GM12864 (cell line): ENCODE data around the gene TBC1D22A.
"Not testable (repeated sequence)": the region's sequence is repeated elsewhere in the genome, so short reads cannot be mapped to it uniquely, and the experiment has no call there.

Experiments
- DNase-seq: peaks from one replicate; pipeline ENCODE4 v3.0.0-alpha.2; 2011; ENCODE audit warnings: low read depth
- H3K4me3 ChIP-seq: 2 replicates; pipeline ENCODE4 v1.5.1; 2011; ENCODE audit warnings: mild to moderate bottlenecking, low read depth, low read length, control low read depth
- CTCF ChIP-seq: IDR thresholded peaks from 2 replicates; pipeline ENCODE4 v1.5.1; 2011; ENCODE audit warnings: low read depth, mild to moderate bottlenecking, moderate library complexity, low read length, control low read depth, inconsistent platforms; ENCODE audit errors: missing control alignments

Gene TBC1D22A

GRCh38 chr22:47049736-47050400 is 287.4 kb downstream of the TBC1D22A start:
- TF ChIP-seq CTCF, result peak; percentile 16
- not testable (repeated sequence) for H3K4me3 ChIP-seq, DNase-seq

DNA sequence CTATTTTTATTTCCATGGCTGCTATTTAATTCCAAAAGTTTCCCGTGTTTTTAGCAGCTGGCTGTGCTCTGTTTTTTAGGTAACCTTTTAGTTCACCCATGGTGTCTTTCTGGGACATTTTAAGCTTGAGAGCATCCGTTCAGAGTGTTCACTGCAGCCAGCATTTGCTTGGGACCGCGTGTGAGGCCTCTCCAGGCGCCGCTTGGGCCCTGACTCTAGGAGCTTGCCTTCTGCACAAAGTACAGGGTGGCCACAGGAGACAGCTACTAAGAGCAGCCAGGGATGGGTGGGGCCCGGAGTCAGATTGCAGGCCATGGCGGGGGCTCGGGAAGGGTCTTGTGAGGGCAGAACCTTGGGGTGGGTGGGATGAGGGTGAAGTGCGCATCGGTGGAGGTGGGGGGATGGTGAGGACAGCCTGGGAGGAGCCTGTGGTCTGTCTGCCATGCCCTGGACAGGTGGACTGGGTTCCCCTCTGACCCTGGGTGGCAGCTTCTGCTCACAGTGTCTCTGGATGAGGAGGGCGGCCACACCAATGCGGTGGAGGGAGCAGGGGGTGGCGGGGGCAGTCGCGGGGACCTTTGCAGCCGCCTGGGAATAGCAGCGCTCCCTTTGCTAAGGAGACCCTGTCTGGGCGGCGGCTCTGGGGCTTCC is 288.1 kb downstream of the TBC1D22A start:
- no peak for DNase-seq
- TF ChIP-seq CTCF, result no peak
- no peak overlapping the region for H3K4me3 ChIP-seq

- DNase-seq, result no peak
- H3K4me3 ChIP-seq, result no peak overlapping the region
- no peak for TF ChIP-seq CTCF
Observed at GRCh38 chr22:47051441-47052071, 289.1 kb downstream of the TBC1D22A start.

DNA sequence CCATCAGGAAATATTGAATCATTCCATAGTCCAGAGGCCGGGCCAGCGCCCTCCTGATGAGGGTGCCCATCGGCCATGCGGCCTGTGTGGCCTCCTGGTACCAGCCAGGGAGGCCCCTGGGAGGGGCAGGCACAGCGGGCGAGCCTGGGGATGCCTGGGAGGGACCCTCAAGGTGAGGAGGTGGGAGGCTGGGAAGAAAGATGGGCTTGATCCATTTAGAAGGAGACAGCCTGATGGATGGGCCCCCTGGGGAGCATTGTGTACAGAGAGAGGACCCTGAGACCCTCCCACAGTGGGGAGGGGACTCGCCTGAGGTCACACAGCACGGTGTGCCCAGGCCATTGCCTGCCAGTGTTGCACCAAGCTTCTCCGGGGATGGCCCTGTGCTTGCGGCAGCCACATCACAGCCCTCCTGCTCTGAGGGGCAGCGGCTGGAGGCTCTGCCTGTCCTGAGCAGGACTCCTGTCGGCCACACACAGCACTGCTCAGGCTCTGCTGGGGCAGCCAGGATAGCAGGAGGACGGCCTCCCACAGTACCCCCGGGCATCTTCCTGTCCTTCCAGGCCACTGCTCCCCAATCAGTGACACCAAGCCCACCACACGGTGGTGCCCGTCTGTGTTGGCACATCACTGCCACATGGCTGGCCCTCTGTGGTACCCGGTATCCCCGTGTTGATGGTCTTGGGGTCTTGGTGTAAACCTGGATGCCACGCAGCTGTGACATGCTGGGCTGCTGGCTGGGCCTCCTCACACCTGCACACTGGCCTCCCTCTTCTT is 290.0 kb downstream of the TBC1D22A start:
- no peak for DNase-seq

GRCh38 chr22:47053013-47053725 is 290.7 kb downstream of the TBC1D22A start:
- DNase-seq, result no peak
- TF ChIP-seq CTCF, result no peak
- H3K4me3 ChIP-seq, result no peak overlapping the region

More for the DNA sequence above, 290.0 kb downstream of the TBC1D22A start:
- TF ChIP-seq CTCF, result no peak
- no peak overlapping the region for H3K4me3 ChIP-seq

DNA sequence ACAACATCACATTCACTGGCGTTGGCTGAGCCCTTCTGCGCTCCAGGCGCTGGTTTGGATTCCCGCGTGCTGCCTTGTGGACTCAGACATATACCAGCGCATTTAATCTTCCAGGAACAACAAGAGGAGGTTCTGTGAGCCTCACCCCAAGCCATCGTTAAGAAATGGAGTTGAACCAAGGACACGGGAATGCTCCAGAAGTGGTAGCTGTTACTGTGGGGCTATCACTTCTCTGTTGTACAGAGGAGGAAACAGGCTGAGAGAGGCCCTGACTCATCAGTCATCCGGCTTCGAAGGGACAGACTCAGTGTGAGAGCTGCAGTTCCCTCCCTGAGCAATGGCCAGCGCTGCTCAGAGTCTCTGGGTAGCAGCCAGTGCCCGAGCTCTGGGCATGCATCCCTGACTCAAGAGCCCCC is 291.3 kb downstream of the TBC1D22A start:
- TF ChIP-seq CTCF, result no peak
- no peak for DNase-seq
- H3K4me3 ChIP-seq, result no peak overlapping the region
